DMS 273 (cell line): Measurements from ENCODE around the gene D2HGDH.

Source experiments
- DNase-seq: peaks from one replicate; lab custom pipeline; 2025; ENCODE audit not compliant: unreplicated experiment; lab: John Stamatoyannopoulos, UW

The D2HGDH gene

DNA sequence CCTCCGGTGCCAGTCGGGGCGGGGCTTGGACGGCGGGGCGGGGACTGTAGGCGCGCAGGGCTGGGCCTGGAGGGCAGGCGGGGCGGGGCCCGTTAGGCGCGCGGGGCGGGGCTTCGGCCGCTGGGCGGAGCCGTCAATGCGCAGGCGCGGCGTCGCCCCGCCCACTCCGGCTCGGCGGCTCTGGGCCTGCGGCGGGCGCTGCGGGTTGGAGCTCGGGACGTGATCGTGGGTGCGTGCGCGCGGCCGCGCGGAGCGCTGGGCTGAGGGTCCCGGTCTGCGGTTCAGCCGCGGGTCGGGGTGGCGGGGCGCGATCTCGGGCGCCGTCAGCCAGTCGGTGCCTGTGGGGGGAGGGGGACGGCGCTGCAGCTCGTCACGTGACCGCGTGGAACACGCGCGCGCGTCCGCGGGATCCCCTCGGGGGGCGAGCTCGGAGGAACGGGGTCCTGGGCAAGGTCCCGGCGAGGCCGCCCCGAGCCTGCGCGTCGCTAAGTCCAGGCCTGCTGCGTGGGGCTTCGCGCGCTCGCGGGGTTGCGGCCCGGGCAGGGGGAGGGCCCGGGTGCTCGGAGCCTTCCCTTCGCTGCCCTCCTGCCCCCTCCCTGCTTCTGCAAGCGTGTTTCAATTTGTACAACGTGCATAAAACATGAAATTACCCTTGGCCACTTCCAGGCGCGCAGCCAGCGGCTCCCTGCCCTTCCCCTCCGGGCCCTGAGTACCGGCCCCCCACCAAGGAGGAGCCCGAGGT, at the start of gene D2HGDH:
Gene D2HGDH (plus strand): TSS at position 164 of the 742 bp plus-strand sequence. CDS start 595 bp downstream, outside the sequence.
- DNase-seq: peak; percentile 94

DNA sequence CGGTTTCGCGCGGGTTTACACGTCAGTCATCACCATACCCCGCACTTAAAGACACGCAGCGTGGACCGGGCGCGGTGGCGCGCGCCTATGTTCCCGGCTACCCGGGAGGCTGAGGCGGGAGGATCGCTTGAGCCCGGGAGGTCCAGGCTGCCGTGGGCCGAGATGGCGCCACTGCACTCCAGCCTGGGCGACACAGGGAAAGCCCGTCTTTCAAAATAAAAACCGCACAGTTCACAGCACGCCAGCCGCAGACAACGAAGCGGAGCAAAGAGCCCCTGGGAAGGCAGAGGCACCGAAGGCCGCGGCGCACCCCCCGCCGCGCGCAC, 48.1 kb upstream of the D2HGDH start:
- no peak for DNase-seq

DNA sequence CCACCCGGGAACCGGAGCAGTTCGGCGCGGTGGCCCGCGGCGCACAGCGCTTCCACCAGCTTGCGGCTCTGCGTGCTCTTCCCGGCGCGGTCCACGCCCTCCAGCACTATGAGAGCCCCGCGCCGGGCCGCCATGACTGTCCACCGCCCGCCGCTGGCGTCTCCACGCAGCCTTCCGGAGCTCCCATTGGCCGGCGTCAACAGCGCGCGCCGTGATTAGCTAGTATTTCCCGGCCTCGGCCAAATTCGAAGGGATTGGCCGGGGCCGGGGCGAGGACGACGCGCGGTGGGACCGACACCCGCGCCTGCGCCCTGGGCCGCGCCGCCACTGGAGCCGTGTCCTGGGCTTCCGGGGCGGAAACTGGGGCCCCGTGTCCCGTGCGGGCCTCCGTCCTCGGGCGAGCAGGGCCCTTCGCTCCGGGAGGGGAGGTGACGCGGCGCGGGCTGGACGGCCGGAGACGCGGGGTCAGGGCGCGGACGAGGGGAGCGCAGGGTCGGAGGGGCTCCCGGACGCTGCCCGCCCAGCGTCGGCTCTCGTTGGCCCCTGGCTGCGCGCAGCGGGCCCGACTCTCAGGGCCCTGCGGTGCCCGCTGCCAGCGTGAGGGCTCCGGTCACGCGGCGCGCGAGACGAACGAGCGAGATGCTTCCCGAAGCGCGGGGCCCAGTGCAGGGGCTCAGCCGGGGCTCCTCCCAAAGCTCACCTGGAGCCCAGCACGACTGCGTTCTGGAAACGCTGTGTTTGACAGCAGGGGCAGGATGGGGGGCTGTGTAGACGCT, 47.6 kb upstream of the D2HGDH start, which contains the start of gene DTYMK:
Gene DTYMK (minus strand): TSS at position 166 of the 776 bp plus-strand sequence. CDS start 32 bp downstream, at position 134.
- DNase-seq: peak; percentile 98

DNA sequence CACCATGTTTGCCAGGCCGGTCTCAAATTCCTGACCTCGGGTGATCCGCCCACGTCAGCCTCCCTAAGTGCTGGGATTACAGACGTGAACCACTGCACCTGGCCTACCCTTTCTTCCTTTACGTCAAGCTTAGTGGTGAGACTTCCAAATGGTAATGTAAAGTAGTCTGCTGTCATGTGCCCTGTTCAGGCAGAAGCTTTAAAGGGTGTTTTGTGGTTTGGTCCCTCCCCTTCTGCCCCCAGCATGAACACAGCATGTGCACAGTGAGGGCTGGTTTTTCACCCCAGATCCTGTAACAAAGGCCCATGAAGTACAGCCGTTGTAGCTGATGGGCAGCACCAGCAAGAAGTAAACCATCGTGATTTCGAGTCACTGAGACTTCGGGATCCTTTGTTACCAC, 45.1 kb upstream of the D2HGDH start:
- DNase-seq: no peak

DNA sequence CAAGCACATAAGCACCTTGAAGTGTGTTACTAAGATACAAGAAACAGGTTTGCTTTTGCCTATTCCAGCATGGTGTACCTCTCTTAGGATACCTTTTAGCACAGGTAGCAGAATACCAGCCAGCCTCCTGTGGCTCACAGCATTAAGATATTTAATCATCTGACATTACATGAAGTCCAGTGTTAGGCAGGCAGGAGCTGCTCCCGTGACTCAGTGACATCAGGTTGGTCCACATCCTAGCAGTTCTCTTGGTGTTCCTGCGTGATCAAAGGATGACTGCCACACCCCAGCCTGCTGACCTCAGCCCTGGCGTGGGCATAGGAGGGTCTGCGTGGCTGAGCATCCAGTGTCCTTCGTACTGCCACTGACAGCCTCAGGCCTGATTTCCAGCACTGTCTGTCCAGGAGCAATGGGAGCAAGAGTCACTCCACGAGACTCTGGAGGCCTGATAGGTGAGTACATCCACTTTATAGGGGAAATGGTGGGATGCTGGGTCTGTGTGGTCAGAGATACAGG, 44.2 kb upstream of the D2HGDH start:
- DNase-seq: no peak

DNA sequence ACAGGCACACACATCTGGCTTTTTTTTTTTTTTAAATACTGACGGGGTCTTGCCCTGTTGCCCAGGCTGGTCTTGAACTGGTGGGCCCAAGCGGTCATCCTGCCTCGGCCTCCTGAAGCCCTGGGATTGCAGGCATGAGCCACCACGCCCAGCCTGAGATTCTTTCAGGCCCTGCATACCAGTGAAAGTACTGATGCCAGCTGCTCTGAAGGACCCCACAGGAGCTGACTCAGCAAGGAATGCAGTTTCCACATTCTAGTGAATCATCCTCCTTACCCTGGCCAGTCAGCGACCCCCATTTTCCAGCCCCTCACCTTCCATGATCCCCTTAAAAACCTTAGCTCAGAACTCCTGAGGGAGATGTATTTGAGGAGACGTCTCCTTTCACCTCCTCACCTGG, 42.0 kb upstream of the D2HGDH start:
- no peak for DNase-seq

DNA sequence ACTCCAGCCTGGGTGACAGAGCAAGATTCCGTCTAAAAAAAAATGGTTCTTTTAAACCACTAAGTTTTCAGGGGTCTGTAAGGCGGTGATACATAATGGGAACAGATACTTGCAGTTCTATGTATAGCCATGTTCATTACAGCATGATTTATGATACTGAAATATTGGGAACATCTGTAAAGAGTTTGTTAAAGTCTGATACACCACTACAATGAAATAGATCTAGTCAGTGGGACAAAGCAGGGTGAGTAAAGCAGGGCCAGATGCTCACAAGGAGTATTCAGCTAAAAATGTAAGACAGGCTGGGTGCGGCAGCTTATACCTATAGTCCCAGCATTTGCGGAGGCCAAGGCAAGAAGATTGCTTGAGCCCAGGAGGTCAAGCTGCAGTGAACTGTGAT, 38.8 kb upstream of the D2HGDH start:
- no peak for DNase-seq

DNA sequence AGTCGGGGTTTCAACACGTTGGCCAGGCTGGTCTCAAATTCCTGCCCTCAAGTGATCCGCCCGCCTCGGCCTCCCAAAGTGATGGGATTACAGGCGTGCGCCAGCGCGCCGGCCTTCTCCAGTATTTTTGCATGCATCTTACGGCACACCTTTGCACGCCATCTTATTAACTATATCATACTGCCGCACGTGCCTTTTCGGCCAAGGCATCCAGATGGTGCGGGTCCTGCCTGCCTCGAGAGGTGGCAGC, 33.4 kb upstream of the D2HGDH start:
- DNase-seq: no peak

DNA sequence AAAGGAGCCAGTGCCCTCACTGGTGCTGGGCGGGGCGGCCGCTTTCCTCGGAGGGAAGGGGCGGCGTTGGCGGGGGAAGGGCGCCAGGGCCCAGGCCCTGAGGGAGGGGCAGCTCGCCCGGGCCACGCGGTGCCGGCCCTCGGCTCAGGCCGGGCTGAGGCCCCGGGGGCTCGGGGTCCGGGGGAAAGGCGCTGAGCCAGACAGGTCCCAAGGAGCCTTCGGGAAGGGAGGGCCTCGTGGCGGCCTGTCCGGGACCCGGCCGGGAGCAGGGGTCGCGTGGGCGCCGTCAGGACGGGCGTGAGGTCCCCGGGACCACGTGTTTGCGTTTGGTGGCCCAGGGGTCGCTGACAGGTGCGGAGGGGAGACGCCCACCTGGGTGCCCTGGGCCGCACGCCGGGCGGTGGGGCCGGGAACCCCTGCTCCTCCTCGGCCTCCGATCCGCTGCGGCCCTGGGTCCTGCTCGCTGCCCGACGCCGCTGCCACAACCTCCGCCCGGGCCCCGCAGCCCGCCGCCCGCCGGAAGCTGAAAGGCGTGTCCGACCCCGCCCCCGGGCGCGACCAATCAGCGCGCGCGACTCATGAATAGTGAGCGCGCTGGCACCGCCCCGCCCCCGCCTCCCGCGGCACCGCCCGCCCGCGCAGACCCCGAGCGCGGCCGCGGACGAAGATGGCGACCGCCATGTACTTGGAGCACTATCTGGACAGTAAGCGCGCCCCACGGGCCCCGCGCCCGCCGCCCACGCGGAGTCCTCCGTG, 32.9 kb upstream of the D2HGDH start, which contains the start of gene ING5:
Gene ING5 (plus strand): TSS at position 641 of the 756 bp plus-strand sequence. CDS start 27 bp downstream, at position 668.
- peak; percentile 98 for DNase-seq

DNA sequence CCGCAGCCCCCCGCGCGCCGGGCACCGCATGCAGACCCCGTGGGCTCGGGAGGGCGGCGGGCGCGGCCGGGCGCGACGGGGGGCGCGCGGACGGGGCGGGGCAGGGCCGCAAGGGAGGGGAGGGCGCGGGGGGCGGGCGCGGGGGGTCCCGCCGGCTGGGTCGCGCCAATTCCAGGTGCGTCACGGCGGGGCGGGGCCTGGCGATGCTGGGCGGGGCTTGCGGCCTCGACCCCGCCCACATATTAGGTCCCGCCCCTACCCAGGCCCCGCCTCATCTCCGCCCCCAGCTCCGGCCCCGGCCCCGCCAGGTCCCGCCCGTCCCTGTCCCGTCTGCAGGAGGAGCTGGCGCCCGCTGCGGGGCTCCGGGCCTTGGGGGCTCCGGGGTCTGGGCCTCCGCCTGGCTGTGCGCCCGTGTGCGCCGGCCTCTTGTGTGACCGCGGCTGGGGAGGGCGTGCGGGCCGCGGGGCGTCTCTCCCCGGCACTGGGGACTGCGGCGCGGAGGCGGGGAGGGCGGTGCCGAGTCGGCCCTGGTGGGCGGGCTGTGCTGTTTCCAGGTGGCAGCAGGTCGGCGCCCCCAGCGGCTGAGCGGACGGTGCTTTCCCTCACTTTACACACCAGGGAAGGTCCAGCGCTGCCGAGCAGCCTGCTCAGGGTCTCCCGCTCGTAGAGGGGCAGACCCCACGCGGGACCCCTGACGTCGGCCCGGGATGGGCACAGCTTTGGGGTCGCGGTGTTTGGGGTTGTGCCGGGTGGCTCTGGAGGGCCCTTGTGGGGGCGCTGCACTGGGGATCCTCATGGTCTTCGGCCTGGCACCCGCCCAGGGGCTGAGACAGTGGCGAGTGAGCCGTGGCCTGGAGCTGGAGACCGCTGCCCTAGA, 32.0 kb upstream of the D2HGDH start:
- DNase-seq: peak; percentile 92

DNA sequence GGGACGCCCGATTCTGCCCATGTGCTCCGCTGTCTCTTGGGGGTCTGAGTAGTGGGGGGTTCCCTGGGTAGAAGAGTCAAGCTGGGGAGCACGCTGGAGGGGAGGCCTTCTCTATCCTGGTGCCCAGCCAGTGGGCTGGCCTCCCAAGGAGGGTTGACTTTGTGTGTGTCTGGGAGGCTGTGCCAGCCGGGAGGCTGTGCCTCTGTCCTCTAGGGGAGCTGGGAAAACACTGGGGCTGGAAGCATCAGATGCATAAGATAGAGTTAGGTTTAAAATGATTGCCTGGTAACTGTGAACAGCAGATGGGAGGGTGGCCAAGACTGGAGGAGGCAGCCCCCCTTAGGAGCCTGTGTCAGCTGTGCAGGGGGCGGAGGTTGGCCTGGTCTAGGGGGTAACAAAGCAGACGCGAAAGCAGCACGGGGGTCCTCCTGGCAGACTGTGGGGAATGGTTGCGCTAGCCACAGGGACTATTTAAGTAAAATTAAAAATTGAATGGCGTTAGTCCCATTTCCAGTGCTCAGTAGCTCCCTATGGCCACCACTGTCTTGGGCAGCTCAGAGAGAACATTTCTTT, 31.3 kb upstream of the D2HGDH start:
- peak; percentile 69 for DNase-seq

DNA sequence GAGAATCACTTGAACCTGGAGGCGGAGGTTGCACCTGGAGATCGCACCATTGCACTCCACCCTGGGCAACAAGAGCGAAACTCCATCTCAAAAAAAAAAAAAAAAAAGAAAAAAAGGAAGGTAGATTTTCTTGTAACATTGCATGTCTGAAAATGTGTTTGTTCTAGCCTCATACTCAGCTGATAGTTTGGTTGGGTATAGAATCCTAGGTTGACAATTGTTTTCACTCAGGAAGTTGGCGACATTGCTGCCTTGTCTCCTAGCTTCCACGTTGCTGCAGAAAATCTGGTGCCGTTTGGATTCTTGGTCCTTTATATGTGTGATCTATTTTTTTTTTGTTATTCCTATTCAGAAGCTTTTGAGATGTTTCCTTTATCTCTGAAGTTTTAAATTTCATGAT, 27.9 kb upstream of the D2HGDH start:
- DNase-seq: no peak

DNA sequence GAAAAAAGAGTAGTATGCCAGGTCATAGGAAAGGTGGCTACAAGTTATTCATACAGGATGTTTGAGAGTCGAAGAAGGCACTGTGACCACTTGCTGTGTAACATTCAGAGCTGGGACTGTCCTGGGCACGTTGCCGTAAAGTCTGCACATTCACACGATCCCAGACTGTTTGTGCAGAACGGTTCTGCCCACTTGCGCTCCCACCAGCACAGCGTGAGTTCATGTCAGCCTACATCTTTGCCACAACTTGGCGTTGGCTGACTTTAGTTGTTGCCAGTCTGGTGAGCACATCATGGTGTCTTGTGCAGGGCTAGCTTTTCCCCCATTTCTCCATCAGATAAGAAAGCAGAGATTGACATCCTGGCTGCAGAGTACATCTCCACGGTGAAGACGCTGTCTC, 25.6 kb upstream of the D2HGDH start:
- DNase-seq: no peak

DNA sequence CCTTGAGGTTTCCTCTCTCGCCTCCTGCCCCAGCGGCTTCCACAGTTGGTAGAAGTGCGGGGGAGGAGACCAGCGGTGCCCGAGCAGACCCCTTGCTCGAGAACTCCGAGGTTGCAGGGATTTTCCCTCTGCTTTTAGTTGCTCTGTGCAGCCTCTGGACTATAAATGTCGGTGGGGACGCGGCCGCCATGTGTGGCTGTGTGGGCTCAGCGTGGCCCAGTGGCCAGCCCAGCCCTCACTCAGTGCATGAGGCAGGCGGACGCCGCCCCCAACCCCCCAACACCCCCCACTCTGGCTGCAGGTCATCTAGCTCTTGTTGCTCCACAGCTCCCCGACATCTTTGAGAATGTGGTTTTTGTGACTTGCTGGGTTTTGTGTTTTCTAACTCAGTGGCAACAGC, 15.3 kb upstream of the D2HGDH start:
- no peak for DNase-seq

DNA sequence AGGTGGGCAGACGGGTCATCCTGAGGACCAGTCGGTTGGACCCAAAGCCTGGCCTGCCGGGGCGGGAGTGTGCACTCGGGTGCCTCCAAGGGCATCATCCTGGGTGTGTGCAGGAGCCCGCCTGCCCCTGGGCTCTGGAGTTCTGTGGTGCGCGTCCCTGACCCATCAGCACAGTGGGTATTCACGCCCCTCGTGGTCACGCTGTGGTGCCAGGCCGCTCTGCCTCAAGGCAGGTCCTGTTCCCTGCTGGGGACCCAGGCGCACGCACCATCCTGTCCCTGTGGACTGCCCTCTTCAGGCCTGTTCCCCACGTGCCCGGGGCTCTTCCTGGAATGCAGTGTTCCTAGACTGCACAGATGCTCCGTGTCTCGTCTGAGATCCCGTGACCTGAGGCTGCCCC, 14.3 kb upstream of the D2HGDH start:
- DNase-seq: no peak

DNA sequence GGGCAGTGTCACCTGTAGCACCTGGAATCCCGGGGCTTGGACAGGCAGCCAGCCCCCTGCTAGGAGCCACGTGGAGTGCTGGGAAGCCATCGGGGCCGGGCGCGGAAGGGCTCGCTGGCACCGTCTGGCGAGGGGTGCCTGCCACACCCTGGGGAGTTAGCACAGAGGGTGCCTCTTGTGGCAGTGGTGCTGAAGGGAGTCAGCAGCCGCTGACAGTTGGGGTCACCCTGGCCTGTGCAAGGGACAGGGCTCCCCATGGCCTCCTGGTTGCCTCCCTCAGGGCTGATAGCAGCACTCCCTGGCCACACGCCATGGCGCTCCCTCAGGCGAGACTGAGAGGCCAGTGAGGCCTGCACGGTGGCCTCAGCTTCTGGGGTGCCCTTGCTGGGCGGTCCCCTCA, 13.9 kb upstream of the D2HGDH start:
- no peak for DNase-seq

DNA sequence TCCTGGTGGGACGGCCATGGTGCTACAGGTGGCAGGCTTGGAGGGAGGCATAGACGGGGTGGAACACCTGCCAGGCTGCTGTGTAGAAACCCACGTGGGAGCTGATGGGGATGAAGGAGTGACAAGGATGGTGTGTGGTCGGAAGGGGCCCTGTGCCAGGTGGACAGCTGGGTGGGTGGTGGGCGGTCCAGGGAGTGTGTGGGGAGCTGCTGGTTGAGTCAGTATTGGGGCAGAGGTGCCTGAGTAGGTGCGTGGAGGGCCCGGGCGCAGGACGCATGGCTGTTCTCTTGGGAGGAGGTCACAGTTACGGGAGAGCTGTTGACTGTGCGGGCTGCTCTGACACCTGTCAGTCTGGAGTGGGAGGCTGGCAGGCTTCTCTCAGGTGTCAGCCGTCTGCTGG, 12.6 kb upstream of the D2HGDH start:
- no peak for DNase-seq

DNA sequence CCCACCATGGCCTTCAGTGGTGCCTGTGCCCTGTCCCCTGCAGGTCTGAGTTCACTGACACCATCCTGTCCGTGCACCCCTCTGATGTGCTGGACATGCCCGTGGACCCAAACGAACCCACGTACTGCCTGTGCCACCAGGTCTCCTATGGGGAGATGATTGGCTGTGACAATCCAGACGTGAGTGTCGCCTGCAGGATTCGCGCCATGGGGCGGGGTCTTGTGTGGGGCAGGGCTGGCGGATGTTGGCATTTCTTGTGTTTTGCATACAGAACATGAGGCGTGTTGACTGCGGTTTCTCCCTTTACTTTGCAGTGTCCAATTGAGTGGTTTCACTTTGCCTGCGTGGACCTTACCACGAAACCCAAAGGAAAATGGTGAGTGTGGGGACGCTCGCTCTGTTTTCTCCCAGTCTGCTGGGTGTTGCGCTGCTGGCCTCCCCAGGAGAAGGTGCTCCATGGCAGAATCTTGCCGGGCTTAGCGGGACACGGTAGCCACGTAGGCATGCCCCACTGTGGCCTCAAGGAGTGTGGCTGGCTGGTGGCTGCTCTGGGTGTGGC, 11.5 kb upstream of the D2HGDH start:
- no peak for DNase-seq

DNA sequence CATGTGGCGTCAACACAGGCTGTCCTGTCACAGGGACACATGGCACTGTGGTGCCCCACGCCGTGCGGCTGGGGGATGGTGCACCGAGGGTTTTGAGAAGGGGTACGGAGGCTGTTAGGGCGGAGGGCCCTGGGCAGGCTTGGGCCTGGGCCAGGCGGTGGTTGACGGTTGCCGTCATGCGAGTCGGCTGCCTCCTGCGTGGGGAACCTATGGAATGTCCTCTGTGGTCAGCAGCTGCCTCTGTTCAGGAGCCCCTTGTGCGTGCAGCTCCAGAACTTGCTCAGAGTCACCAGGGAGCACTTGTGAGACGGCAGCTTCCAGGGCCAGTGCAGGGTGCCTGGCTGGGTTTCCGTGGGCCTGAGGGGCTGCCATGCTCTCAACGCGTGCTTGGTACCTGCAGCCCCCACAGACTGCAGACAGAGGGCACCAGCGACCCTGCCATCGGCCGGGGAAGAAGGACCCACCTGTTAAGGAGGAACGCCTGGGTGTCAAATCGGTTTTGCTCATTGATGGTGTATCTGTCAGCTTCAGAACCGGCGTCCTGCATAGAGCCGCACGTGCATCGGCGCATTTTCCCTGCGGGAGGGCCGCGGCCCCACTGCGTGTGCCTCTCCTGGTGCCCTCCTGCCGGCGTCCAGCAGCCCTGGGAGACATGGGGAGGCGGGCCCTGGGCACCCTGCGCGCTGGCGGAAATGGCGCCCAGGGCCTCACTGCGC, 10.0 kb upstream of the D2HGDH start:
- peak; percentile 29 for DNase-seq
